WTC11 (cell line): ENCODE data around the gene HAGHL. TPM values are rescaled to one million over a fixed set of nuclear protein-coding genes. Genes with fewer than 3 reads are reported as not detected.
A peak's percentile ranks its signal among the peaks of the same experiment; 100 is the strongest.

Experiments used
- ATAC-seq: fragments of 200-7000 bp; cut with Tn5 transposase; 2 replicates; pipeline ENCODE4 v1.10.0; 2021; ENCODE audit warnings: mild to moderate bottlenecking, moderate library complexity
- CTCF ChIA-PET: fragments of 300-600 bp; sonication (Branson Sonifier 250); formaldehyde crosslinking; loops from one replicate; lab custom pipeline; 2021; ENCODE audit warnings: antibody characterized with exemption; lab: Charles Lee
- POLR2A ChIA-PET: fragments of 350-600 bp; sonication (Branson Sonifier 250); formaldehyde crosslinking; loops from one replicate; lab custom pipeline; 2021; ENCODE audit warnings: antibody characterized with exemption; lab: Charles Lee
- DNase-seq: peaks from one replicate; pipeline ENCODE4 v3.0.0; 2021; ENCODE audit warnings: low spot score
- H3K27ac Mint-ChIP-seq: 2 replicates; pipeline ENCODE4 v1.8.0; 2021; ENCODE audit warnings: mixed read lengths
- H3K27me3 Mint-ChIP-seq: 2 replicates; pipeline ENCODE4 v1.8.0; 2021; ENCODE audit warnings: low read depth, mild to moderate bottlenecking, moderate library complexity, mixed read lengths
- H3K36me3 Mint-ChIP-seq: 2 replicates; pipeline ENCODE4 v1.8.0; 2021; ENCODE audit warnings: mixed read lengths
- H3K4me1 Mint-ChIP-seq: 2 replicates; pipeline ENCODE4 v1.8.0; 2022; ENCODE audit warnings: mixed read lengths
- H3K4me3 Mint-ChIP-seq: 2 replicates; pipeline ENCODE4 v1.8.0; 2021; ENCODE audit warnings: mild to moderate bottlenecking, moderate library complexity, mixed read lengths
- H3K9me3 Mint-ChIP-seq: 2 replicates; pipeline ENCODE4 v1.8.0; 2021; ENCODE audit warnings: mixed read lengths
- ATF1 ChIP-seq: sonication (generic); formaldehyde crosslinking; IDR thresholded peaks from 2 replicates; pipeline ENCODE4 v1.8.1; 2023; ENCODE audit warnings: mild to moderate bottlenecking, moderate library complexity, missing genetic modification reagents
- E2F5 ChIP-seq: sonication (generic); formaldehyde crosslinking; IDR thresholded peaks from 2 replicates; pipeline ENCODE4 v1.8.1; 2022; ENCODE audit warnings: mild to moderate bottlenecking, moderate library complexity, missing genetic modification reagents
- FOXK1 ChIP-seq: sonication (generic); formaldehyde crosslinking; IDR thresholded peaks from 2 replicates; pipeline ENCODE4 v1.8.0; 2022; ENCODE audit warnings: mild to moderate bottlenecking, moderate library complexity, missing genetic modification reagents
- ZNF263 ChIP-seq: sonication (generic); formaldehyde crosslinking; IDR thresholded peaks from 2 replicates; pipeline ENCODE4 v1.8.1; 2022; ENCODE audit warnings: low read depth, mild to moderate bottlenecking, moderate library complexity, missing genetic modification reagents
- ZNF416 ChIP-seq: fragments of 250-450 bp; sonication (Bioruptor Pico); IDR thresholded peaks from 2 replicates; pipeline ENCODE4 v1.9.0; 2021; ENCODE audit warnings: mild to moderate bottlenecking, inconsistent platforms
- total RNA-seq: library from RNA; stranded (reverse); gene quantifications from 3 replicates; pipeline ENCODE4 v1.2.3, GENCODE V29; 2021
- TF ChIP-seq, protein P1 (sequence below): fragments of 250-450 bp; sonication (Bioruptor Pico); IDR thresholded peaks from 2 replicates; pipeline ENCODE4 v1.9.0; 2021; ENCODE audit warnings: mild to moderate bottlenecking
- TF ChIP-seq, protein P2 (sequence below): sonication (generic); formaldehyde crosslinking; IDR thresholded peaks from 2 replicates; pipeline ENCODE4 v1.8.0; 2022; ENCODE audit warnings: missing genetic modification reagents

Gene HAGHL
- total RNA-seq, 1 experiment from 2014 or later = 41.7 TPM

DNA sequence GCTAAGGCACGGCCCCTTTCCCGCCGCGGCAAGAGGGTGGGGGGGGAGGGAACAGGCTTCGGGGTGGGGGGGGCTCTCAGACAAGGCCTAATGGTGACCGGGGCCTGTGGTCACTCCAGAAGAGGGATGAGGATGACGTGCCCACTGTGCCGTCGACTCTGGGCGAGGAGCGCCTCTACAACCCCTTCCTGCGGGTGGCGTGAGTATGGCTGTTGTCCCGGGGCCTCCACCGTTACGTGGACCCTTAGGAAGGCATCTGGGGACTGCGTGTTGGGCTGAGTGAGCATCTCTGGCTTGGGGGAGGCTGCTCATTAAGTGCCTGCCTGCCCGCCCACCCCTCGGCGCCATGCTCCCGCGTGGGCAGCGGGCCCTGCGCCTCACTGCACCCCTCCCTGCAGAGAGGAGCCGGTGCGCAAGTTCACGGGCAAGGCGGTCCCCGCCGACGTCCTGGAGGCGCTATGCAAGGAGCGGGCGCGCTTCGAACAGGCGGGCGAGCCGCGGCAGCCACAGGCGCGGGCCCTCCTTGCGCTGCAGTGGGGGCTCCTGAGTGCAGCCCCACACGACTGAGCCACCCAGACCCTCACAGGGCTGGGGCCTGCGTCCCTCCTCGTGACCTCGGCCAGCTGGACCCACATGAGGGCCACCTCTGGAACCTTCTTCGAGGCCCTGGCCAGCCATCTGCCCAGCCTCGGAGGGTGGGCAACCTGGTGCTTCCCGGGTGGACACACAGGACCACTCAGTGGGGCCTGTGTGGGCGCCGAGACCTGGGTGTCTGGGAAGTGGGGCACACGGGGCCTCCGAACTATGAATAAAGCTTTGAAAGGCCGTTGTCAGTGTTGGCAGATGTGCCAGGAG is 2.2 kb downstream of the HAGHL start (continued):
- TF ChIP-seq, protein P1, sequence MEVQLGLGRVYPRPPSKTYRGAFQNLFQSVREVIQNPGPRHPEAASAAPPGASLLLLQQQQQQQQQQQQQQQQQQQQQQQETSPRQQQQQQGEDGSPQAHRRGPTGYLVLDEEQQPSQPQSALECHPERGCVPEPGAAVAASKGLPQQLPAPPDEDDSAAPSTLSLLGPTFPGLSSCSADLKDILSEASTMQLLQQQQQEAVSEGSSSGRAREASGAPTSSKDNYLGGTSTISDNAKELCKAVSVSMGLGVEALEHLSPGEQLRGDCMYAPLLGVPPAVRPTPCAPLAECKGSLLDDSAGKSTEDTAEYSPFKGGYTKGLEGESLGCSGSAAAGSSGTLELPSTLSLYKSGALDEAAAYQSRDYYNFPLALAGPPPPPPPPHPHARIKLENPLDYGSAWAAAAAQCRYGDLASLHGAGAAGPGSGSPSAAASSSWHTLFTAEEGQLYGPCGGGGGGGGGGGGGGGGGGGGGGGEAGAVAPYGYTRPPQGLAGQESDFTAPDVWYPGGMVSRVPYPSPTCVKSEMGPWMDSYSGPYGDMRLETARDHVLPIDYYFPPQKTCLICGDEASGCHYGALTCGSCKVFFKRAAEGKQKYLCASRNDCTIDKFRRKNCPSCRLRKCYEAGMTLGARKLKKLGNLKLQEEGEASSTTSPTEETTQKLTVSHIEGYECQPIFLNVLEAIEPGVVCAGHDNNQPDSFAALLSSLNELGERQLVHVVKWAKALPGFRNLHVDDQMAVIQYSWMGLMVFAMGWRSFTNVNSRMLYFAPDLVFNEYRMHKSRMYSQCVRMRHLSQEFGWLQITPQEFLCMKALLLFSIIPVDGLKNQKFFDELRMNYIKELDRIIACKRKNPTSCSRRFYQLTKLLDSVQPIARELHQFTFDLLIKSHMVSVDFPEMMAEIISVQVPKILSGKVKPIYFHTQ (CRISPR knock-in tag) = no peak
- TF ChIP-seq E2F5 (CRISPR knock-in tag) (no peak), ZNF263 (CRISPR knock-in tag) (no peak), ZNF416 (CRISPR knock-in tag) (no peak)

GRCh38 chr16:729768-730665 is 3.1 kb downstream of the HAGHL start:
- POLR2A ChIA-PET = interaction anchor here (1.0 to 1.4 kb wide), 2 partner anchors 9 to 59 kb away, joined by 3 to 6 read pairs; partner anchors contain the start of genes ANTKMT and CHTF18
- CTCF ChIA-PET = interaction anchor here (0.7 to 6.9 kb wide), 6 partner anchors 9 to 55 kb away, joined by 3 to 90 read pairs (median 6); partner anchors contain the start of genes ANTKMT, CIAO3 and METRN
- ATAC-seq (no peak), DNase-seq (no peak)
- no peaks in the 10 kb centered on the region for H3K4me1 Mint-ChIP-seq
- no peak for TF ChIP-seq FOXK1
- TF ChIP-seq, protein P2, sequence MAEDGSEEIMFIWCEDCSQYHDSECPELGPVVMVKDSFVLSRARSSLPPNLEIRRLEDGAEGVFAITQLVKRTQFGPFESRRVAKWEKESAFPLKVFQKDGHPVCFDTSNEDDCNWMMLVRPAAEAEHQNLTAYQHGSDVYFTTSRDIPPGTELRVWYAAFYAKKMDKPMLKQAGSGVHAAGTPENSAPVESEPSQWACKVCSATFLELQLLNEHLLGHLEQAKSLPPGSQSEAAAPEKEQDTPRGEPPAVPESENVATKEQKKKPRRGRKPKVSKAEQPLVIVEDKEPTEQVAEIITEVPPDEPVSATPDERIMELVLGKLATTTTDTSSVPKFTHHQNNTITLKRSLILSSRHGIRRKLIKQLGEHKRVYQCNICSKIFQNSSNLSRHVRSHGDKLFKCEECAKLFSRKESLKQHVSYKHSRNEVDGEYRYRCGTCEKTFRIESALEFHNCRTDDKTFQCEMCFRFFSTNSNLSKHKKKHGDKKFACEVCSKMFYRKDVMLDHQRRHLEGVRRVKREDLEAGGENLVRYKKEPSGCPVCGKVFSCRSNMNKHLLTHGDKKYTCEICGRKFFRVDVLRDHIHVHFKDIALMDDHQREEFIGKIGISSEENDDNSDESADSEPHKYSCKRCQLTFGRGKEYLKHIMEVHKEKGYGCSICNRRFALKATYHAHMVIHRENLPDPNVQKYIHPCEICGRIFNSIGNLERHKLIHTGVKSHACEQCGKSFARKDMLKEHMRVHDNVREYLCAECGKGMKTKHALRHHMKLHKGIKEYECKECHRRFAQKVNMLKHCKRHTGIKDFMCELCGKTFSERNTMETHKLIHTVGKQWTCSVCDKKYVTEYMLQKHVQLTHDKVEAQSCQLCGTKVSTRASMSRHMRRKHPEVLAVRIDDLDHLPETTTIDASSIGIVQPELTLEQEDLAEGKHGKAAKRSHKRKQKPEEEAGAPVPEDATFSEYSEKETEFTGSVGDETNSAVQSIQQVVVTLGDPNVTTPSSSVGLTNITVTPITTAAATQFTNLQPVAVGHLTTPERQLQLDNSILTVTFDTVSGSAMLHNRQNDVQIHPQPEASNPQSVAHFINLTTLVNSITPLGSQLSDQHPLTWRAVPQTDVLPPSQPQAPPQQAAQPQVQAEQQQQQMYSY (CRISPR knock-in tag) = peak; percentile 23; the same call in 1 of the 2 replicates
- H3K27me3 Mint-ChIP-seq = peaks cover 2% of the 10 kb centered on the region; the same call in 1 of the 2 replicates
- H3K9me3 Mint-ChIP-seq = no peaks in the 10 kb centered on the region
- no peaks in the 10 kb centered on the region; the same call in 1 of the 2 replicates for H3K36me3 Mint-ChIP-seq
- no peak overlapping the region for H3K27ac Mint-ChIP-seq
- peak overlapping the region; percentile 25; the same call in 1 of the 2 replicates for H3K4me3 Mint-ChIP-seq

DNA sequence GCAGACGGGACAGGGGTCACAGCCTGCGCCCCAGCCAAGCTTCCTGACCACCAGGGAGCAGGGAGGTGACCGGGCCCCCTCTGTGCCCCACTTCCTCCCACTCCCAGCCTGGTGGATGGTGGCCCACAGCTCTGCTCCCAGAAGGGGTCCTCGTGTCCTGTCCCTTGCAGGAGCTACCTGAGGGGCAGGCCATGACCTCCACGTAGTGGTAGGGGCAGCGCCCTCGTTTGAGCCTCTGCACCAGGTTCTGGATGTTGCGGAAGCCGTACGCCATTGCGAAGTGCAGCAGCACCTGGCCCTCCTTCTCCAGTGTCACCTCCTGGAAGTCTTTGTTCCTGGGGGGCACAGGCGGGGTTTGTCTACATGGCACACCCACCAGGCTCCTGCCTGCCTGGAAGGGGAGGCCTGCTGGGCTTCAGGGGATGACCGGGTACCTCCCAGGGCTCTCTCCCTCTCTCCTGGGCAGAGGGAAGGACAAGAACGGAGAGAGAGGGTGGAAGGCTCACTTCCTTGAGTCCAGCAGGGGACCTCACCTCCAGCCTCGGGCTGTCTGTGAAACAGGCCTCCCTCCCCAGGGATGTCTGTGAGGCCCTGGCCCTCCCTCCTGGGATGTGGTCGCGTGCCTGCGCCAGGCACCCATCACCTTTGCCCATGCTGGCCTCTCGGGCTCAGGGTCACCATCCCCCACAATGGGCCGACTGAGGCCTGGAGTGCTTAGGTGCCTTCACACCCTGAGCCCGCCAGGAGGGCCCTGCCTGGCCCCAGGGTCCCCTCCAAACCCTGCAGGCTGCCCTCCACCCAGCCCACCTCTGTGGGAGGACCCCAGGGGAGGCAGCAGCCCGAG is 4.0 kb downstream of the HAGHL start:
- ATAC-seq (no peak), DNase-seq (no peak)
- Mint-ChIP-seq H3K4me3 (no peak overlapping the region), H3K4me1 (no peaks in the 10 kb centered on the region), H3K9me3 (no peaks in the 10 kb centered on the region), H3K27ac (no peak overlapping the region), H3K27me3 (no peaks in the 10 kb centered on the region; the same call in 1 of the 2 replicates), H3K36me3 (peaks cover 3% of the 10 kb centered on the region; the same call in 1 of the 2 replicates)
- no peak for TF ChIP-seq ATF1 (CRISPR knock-in tag)
- TF ChIP-seq, protein P2 (CRISPR knock-in tag) = peak; percentile 2; the same call in 1 of the 2 replicates
- POLR2A ChIA-PET = no interaction called here
- CTCF ChIA-PET = interaction anchor here (0.7 to 4.0 kb wide), 7 partner anchors 9 to 372 kb away, joined by 3 to 19 read pairs (median 5); partner anchors contain the start of genes ANTKMT and CIAO3
